COLO668 (cell line): ENCODE measurements around the gene TRIM31.
"Not testable (repeated sequence)": the region's sequence is repeated elsewhere in the genome, so short reads cannot be mapped to it uniquely, and the experiment has no call there.

Experiments
- DNase-seq: peaks from one replicate; lab custom pipeline; 2025; ENCODE audit not compliant: unreplicated experiment; lab: John Stamatoyannopoulos, UW

Gene TRIM31

DNA sequence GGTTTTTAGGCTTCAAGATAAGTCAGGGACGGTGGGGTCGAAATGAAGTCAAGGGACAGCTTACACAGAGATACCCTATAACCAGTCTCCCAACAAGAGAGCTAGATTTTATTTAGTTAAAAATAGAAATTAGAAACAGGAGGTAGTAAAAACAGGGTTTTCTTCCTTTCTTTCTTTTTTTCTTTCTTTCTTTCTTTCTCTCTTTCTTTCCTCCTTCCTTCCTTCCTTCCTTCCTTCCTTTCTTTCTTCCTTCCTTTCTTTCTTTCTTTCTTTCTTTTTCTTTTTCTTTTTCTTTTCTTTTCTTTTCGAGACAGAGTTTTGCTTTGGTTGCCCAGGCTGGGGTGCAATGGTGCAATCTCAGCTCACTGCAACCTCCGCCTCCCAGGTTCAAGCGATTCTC is 5.8 kb upstream of the TRIM31 start:
- DNase-seq, result not testable (repeated sequence)

DNA sequence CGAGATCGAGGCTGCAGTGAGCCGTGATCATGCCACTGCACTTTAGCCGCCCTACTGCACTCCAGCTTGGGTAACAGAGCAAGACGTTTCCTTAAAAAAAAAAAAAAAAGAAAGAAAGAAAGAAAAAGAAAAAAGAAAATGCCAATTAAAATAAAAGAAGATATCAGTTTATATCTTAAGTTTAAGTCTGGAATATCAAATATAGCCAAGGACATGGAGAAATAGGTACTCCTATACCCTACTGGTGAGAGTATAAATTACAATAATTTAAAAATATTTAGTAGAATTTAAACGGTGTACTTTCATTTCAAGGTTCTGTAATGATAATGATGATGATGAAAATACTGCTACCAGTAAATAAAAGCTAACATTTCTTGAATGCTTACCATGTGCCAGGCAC is 3.8 kb upstream of the TRIM31 start:
- no peak for DNase-seq

- no peak for DNase-seq
These were observed 951 bp upstream of the TRIM31 start for GRCh38 chr6:30113841-30114240.

- DNase-seq, result no peak
These were observed 392 bp downstream of the TRIM31 start for GRCh38 chr6:30112402-30112994.

- no peak for DNase-seq
These were observed 1.5 kb downstream of the TRIM31 start for GRCh38 chr6:30111266-30111856.

GRCh38 chr6:30104661-30105060 is 8.2 kb downstream of the TRIM31 start:
- DNase-seq, result no peak

- DNase-seq, result no peak
These were observed 9.1 kb downstream of the TRIM31 start for GRCh38 chr6:30103872-30104179.

DNA sequence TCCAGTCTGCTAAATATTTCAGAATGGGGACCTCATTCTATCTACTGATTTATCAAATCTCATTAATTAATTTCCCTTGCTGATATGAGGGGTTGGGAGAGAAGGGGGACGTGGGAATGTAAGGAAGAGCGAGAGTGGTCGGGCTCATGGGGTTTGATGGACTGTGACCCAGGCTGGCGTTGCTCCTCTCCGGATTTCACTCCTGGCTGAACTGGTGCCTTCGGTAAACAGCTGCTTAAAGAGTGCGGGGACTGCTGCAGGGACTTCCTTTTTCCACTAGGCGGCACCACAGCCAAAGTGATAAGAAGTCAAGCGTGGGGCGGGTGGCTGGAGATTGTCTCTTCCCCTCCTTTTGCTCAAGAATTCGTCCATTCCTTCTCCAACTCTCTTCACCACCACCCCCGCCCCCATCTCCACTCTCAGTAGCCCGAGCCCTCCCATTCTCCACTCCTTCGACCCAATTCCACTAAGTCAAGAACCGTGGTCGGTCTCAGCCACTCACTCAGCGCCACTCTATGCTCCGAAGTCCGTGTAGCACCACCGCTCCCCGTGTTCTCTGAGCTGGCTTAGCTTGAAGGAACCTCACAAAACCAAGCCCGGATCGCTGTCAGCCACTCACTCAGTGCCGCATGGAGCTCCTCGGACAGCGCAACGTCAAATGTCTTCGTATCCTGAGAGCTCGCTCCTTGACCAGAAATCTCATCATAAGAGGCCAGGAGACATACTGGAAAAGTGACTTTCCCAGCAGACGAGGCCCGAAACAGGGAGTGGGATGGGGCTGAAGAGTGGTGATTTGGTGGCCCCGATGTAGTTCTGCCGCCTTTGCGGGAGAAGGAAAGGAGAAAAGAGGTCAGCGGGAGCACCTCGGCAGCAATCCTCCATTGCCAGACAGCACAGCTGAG is 9.7 kb downstream of the TRIM31 start:
- peak; percentile 62 for DNase-seq

DNA sequence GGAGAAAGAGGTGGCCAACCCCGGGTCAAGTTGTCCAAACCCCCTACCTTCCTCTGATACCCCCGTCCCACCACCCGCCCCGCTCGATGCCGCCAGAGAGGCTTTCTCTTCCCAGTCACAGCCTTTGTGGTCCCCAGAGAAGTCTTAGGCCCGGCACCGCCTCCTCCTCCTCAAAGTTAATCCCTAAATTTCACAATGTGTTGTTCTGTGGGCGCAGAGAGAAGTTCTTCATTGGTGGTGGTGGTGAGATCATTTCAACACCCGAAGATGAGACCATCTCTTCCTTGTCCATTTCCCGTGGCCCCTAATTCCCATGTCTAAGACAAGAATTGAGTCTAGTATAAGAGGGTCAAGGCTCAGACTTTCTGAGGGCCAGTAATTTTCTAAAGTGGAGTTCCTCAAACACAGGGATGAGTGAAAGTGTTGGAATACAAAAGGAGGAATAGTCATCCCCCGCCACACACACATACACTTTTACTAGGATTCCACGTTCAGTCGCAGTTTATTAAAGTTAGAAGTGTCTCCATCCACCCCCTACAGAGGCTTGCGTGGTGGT is 10.4 kb downstream of the TRIM31 start:
- DNase-seq, result no peak

GRCh38 chr6:30101444-30102413 is 11.2 kb downstream of the TRIM31 start:
- peak; percentile 83 for DNase-seq

- peak; percentile 61 for DNase-seq
These were observed 12.1 kb downstream of the TRIM31 start for GRCh38 chr6:30100585-30101443.

- DNase-seq, result no peak
These were observed 12.7 kb downstream of the TRIM31 start for GRCh38 chr6:30100154-30100553.

- DNase-seq, result no peak
These were observed 14.8 kb downstream of the TRIM31 start for GRCh38 chr6:30097902-30098768.

DNA sequence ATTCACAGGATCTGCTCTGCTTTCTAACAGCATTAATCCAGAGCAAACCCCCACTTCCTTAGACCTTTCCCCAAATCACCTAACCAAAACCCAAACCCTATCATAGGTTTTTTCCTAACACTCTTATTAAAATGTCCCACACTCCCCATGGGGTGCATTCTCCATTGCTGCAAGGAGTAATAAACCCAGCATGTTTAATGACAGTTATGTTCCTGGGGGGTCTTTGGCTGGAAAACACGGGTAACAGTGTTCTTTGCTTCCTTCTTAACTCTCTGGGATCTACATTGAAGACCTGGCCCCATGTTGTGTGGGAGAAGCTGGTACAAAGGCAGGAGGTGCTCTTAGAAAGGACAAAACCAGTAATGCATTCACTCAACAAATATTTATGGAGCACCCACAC is 16.1 kb downstream of the TRIM31 start:
- DNase-seq, result no peak

DNA sequence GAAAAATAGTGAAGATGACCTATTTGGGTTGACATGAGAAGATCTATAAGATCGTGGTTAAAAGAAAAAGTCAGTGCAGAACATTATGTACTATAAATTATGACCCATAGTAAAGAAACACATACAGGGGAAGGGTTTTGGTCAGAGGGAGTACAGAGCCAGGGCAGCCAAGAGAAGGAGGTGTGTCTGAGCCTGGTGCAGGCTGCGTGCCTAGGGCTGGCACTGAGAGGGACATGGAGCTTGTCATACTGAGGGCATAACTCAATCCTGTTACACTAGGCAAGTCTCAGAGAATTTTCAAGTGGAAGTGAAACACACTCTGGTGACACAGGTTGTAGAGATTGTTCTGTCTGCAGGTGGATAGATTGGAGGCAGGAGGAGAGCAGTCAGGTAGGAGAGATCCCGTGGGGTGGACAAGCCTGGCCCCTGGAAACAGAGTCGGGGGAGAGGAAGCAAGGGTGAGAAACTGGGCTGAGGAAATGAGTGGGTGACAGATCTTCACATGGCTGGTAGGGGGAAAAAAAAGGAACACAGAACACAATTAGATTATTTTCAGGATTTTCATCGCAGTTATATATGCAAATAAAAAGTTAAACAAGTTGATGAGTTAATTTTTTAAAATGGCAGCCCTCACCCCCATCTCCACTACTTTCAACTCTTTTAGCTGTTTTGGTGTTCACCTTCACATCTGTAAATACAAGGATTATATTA is 18.8 kb downstream of the TRIM31 start:
- DNase-seq, result no peak

DNA sequence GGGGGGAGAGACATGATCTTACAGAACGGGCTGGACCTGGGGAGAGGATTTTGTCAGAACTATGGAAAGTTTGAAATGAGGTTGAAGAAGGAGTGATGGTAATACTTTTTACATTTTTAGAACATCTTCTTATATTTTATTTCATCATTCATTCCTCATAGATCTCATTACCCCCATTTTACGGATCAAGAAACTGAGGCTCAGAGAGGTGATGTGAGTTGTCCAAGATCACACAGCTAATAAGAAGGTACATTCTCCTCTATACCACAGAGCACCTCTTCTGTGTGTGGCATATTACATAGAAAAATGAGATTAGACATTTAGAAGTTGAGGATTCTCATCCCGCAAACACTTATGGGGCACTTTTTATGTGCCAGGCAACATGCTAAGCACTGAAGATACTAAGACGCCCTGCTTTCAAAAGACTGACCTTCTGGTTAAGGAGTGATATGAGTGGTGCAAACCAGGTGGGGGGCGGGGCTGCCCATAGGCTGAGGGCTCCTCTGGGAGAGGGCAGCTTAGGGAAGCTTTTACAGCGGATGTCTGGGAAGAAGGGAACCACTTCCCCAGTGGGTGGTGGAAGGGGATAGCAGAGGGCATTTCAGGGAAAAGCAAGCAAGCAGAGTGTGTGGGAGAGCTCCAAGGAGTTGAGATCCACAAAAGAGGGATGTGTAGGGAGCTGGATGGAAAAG is 19.9 kb downstream of the TRIM31 start:
- no peak for DNase-seq

DNA sequence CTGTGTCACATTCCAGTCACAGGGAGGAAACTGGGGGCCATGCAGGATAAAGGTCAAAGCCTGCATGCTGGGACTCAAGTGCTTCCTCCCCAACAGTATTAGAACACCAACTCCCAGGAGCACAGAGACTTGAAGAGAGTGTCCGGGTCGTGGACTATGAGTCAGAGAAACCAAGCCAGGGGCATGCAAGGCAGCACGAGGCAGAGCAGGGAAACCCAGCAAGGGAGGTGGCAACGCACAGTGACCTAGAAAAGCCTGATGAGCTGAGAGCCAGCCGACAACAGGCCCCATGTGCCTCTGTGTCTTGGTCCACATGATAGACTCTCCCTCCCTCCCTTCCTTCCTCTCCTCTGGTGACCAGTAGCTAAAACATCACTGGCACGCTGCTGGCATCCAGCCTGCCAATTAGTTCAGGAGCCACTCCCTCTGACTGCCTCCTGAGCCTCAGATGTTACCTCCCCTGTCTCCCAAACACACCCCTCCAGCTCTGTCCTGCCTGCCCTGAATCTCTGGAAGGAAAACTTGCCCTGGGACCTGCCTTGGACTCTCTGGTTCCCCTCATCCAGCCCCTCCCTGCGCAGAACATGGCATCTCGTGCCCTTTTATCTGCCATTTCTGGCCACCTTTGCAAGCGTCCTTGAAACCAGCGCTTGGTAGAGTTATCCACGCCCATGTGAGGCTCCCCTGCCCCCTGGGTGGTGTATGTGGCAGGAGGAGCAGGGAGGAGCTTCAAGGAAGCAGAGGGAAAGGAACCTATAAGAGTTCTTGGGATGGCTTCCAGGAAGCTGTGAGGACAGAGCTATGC is 21.1 kb downstream of the TRIM31 start:
- DNase-seq, result no peak
